HFF-Myc (cell line): ENCODE data around the gene FNIP1.

Experiments used
- DNase-seq: peaks from one replicate; pipeline ENCODE4 v3.0.0-alpha.2; 2011; ENCODE audit warnings: low read depth; ENCODE audit errors: extremely low read depth
- H3K4me3 ChIP-seq: replicated peaks from 2 replicates; pipeline ENCODE4 v1.5.1; 2011; ENCODE audit warnings: low read depth, mild to moderate bottlenecking, control low read depth, low read length
- TF ChIP-seq, protein P1 (sequence below): IDR thresholded peaks from 2 replicates; pipeline ENCODE4 v1.5.1; 2012; ENCODE audit warnings: mild to moderate bottlenecking, low read depth, low read length, control low read depth; ENCODE audit errors: missing control alignments

Gene FNIP1

GRCh38 chr5:131677115-131677514, 119.7 kb downstream of the FNIP1 start:
- TF ChIP-seq, protein P1, sequence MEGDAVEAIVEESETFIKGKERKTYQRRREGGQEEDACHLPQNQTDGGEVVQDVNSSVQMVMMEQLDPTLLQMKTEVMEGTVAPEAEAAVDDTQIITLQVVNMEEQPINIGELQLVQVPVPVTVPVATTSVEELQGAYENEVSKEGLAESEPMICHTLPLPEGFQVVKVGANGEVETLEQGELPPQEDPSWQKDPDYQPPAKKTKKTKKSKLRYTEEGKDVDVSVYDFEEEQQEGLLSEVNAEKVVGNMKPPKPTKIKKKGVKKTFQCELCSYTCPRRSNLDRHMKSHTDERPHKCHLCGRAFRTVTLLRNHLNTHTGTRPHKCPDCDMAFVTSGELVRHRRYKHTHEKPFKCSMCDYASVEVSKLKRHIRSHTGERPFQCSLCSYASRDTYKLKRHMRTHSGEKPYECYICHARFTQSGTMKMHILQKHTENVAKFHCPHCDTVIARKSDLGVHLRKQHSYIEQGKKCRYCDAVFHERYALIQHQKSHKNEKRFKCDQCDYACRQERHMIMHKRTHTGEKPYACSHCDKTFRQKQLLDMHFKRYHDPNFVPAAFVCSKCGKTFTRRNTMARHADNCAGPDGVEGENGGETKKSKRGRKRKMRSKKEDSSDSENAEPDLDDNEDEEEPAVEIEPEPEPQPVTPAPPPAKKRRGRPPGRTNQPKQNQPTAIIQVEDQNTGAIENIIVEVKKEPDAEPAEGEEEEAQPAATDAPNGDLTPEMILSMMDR = no peak
- DNase-seq = no peak
- no peak overlapping the region for H3K4me3 ChIP-seq

DNA sequence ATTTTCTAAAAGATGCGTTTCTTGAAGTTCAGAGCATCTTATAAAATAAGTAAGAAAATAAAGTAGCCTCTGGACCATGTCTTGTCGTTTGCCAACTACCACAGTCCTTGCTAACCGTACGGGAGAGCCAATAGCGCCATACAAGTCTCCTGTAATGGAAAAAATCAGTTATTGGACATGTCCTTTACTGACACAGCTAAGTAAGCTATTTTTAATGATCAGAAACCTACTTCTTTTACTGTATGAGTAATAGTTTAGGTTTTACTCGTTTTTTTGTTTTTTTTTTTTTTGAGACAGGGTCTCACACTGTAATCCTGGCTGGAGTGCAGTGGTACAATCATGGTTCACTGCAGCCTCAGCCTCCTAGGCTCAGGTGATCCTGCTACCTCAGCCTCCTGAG, 124.0 kb downstream of the FNIP1 start:
- DNase-seq = no peak
- TF ChIP-seq, protein P1 = no peak
- no peak overlapping the region for H3K4me3 ChIP-seq

DNA sequence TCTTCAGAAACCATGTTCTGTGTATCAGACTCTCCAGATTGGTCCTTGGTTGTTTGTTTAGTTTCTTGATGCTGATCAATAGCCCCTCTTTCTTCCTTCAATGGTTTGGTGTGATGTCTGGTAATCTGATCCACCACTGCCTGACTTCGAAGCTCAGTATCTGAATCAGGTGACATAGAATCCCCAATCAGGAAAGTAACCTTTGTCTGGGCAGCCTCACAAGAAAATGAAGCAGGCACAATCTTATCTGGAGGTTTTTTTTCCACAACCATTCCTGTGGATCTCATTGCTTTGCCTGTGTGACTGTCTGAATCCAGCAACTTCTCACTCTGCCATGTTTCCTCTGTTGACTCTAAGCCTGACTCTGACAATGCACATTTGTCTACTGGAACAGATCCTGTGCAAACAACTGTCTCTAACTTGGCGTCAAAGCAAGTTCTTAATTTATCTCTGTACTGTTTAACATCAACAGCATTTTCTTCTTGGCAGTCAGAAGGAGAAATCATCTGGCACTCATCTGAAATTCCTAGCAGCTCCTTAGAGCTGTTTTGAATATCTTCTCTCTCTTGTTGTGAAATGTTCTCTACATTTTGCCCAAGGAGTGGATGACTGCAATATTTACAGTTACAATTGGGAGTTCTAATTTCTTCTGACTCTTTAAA, 124.7 kb downstream of the FNIP1 start:
- no peak for DNase-seq
- no peak overlapping the region for H3K4me3 ChIP-seq
- TF ChIP-seq, protein P1 = no peak

DNA sequence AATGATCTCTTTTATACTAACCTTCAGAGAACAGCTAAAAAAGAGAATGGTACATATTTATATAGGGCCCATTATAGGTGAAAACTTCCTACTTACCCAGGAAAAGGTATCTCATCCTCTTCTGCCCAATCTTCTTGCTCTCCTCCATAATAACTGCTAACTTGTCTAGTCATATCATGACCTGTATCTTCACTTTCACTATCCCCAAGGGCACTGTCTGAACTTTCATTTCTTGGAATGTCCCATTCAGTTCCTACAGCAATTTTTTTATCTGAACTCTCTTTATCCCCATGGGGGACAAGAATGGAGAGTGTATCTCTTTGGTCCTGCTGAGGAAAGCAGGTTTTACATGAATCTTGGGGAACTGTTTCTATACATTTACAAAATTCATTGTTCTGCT, 125.4 kb downstream of the FNIP1 start:
- TF ChIP-seq, protein P1 = no peak
- DNase-seq = no peak
- H3K4me3 ChIP-seq = no peak overlapping the region

GRCh38 chr5:131664929-131665328, 131.9 kb downstream of the FNIP1 start:
- DNase-seq = no peak
- no peak overlapping the region for H3K4me3 ChIP-seq
- TF ChIP-seq, protein P1 = no peak

DNA sequence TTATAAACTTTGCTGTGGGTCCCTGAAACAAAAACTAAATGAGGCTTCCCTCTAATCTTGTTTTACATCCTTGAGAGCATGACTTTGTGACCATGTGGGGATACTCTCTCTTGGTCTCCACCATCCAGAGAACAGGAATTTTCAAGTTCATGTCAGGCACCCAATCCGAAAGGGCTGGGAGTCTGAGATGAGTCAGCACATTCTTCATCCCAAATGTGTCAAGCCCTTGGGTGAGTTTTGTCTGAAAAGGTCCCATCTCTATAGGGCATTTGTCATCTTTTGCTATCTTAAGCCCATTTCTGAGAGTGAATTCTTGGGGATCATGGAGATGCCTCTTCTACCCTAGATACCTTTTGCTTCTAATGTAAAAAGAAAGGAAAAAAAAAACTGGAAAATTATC, 134.9 kb downstream of the FNIP1 start:
- no peak overlapping the region for H3K4me3 ChIP-seq
- TF ChIP-seq, protein P1 = no peak
- DNase-seq = no peak

GRCh38 chr5:131659841-131660240, 137.0 kb downstream of the FNIP1 start:
- TF ChIP-seq, protein P1 = no peak
- H3K4me3 ChIP-seq = no peak overlapping the region
- no peak for DNase-seq
